Measurements from ENCODE around the gene ERRFI1.

Gene ERRFI1

GRCh38 chr1:8020032-8020431 lies 6.1 kb downstream of the ERRFI1 start:
- in situ Hi-C loops (cut with HindIII; ENCODE audit: low sequenced_read_pairs): loop anchor here (25.0 kb wide), 2 partner anchors 108 to 392 kb away; no protein-coding TSS in a partner anchor

GRCh38 chr1:8019229-8019620 lies 6.9 kb downstream of the ERRFI1 start:
- in situ Hi-C loops (cut with HindIII; ENCODE audit: low sequenced_read_pairs): loop anchor here (5.0 to 25.0 kb wide), 4 partner anchors 78 to 393 kb away; no protein-coding TSS in a partner anchor

GRCh38 chr1:8018492-8019228 lies 7.4 kb downstream of the ERRFI1 start:
- in situ Hi-C loops (cut with HindIII; ENCODE audit: low sequenced_read_pairs): loop anchor here (5.0 to 25.0 kb wide), 4 partner anchors 79 to 394 kb away; no protein-coding TSS in a partner anchor

GRCh38 chr1:8017495-8018197 lies 8.5 kb downstream of the ERRFI1 start:
- in situ Hi-C loops (cut with HindIII; ENCODE audit: low sequenced_read_pairs): loop anchor here (5.0 to 25.0 kb wide), 4 partner anchors 80 to 395 kb away; no protein-coding TSS in a partner anchor

GRCh38 chr1:8016895-8017241 lies 9.2 kb downstream of the ERRFI1 start:
- in situ Hi-C loops (cut with HindIII; ENCODE audit: low sequenced_read_pairs): loop anchor here (5.0 to 25.0 kb wide), 4 partner anchors 80 to 395 kb away; no protein-coding TSS in a partner anchor

- in situ Hi-C loops (cut with HindIII; ENCODE audit: low sequenced_read_pairs): loop anchor here (5.0 to 25.0 kb wide), 4 partner anchors 81 to 396 kb away; no protein-coding TSS in a partner anchor
Measured at GRCh38 chr1:8016210-8016894, 9.8 kb downstream of the ERRFI1 start.

GRCh38 chr1:8015809-8016165 lies 10.3 kb downstream of the ERRFI1 start:
- in situ Hi-C loops (cut with HindIII; ENCODE audit: low sequenced_read_pairs): loop anchor here (5.0 to 25.0 kb wide), 4 partner anchors 82 to 397 kb away; no protein-coding TSS in a partner anchor

- in situ Hi-C loops (cut with HindIII; ENCODE audit: low sequenced_read_pairs): loop anchor here (5.0 to 25.0 kb wide), 4 partner anchors 82 to 397 kb away; no protein-coding TSS in a partner anchor
Measured at GRCh38 chr1:8015036-8015808, 10.9 kb downstream of the ERRFI1 start.

- in situ Hi-C loops (cut with HindIII; ENCODE audit: low sequenced_read_pairs): loop anchor here (5.0 to 25.0 kb wide), 4 partner anchors 102 to 398 kb away; partner anchors contain the start of gene SLC45A1
Measured at GRCh38 chr1:8014381-8014988, 11.6 kb downstream of the ERRFI1 start.

- in situ Hi-C loops (cut with HindIII; ENCODE audit: low sequenced_read_pairs): loop anchor here (5.0 to 25.0 kb wide), 4 partner anchors 101 to 399 kb away; partner anchors contain the start of gene SLC45A1
Measured at GRCh38 chr1:8013800-8014199, 12.3 kb downstream of the ERRFI1 start.

- in situ Hi-C loops (cut with HindIII; ENCODE audit: low sequenced_read_pairs): loop anchor here (5.0 to 25.0 kb wide), 4 partner anchors 101 to 399 kb away; partner anchors contain the start of gene SLC45A1
Measured at GRCh38 chr1:8013399-8013798, 12.7 kb downstream of the ERRFI1 start.

GRCh38 chr1:8012955-8013354 lies 13.2 kb downstream of the ERRFI1 start:
- in situ Hi-C loops (cut with HindIII; ENCODE audit: low sequenced_read_pairs): loop anchor here (5.0 to 25.0 kb wide), 4 partner anchors 101 to 399 kb away; partner anchors contain the start of gene SLC45A1

- in situ Hi-C loops (cut with HindIII; ENCODE audit: low sequenced_read_pairs): loop anchor here (5.0 to 25.0 kb wide), 4 partner anchors 100 to 400 kb away; partner anchors contain the start of gene SLC45A1
Measured at GRCh38 chr1:8011923-8012858, 13.9 kb downstream of the ERRFI1 start.

GRCh38 chr1:8011016-8011415 lies 15.1 kb downstream of the ERRFI1 start:
- in situ Hi-C loops (cut with HindIII; ENCODE audit: low sequenced_read_pairs): loop anchor here (5.0 to 25.0 kb wide), 4 partner anchors 99 to 401 kb away; partner anchors contain the start of gene SLC45A1

GRCh38 chr1:8010080-8010664 lies 15.9 kb downstream of the ERRFI1 start:
- in situ Hi-C loops (cut with HindIII; ENCODE audit: low sequenced_read_pairs): loop anchor here (5.0 to 25.0 kb wide), 4 partner anchors 98 to 402 kb away; partner anchors contain the start of gene SLC45A1

- in situ Hi-C loops (cut with HindIII; ENCODE audit: low sequenced_read_pairs): loop anchor here (5.0 to 25.0 kb wide), 4 partner anchors 97 to 403 kb away; partner anchors contain the start of gene SLC45A1
Measured at GRCh38 chr1:8009043-8010002, 16.8 kb downstream of the ERRFI1 start.

All from DLD1 (cell line).